Metanephros (tissue), 2 donors: ENCODE results near the gene CLINT1. TPM values are rescaled to one million over a fixed set of nuclear protein-coding genes. Genes with fewer than 3 reads are reported as not detected.

Experiments used
- small RNA-seq: library from RNA; depleted of rRNA; stranded (forward); fragments of <200 nt; gene quantifications from one replicate; pipeline ENCODE3, GENCODE V24; 2014; ENCODE audit warnings: low replicate concordance
- total RNA-seq: library from RNA; depleted of rRNA; stranded (reverse); fragments of >200 nt; gene quantifications from one replicate; pipeline ENCODE4 v1.2.3, GENCODE V29; 2014

CLINT1 gene
- total RNA-seq, result 106 TPM

DNA sequence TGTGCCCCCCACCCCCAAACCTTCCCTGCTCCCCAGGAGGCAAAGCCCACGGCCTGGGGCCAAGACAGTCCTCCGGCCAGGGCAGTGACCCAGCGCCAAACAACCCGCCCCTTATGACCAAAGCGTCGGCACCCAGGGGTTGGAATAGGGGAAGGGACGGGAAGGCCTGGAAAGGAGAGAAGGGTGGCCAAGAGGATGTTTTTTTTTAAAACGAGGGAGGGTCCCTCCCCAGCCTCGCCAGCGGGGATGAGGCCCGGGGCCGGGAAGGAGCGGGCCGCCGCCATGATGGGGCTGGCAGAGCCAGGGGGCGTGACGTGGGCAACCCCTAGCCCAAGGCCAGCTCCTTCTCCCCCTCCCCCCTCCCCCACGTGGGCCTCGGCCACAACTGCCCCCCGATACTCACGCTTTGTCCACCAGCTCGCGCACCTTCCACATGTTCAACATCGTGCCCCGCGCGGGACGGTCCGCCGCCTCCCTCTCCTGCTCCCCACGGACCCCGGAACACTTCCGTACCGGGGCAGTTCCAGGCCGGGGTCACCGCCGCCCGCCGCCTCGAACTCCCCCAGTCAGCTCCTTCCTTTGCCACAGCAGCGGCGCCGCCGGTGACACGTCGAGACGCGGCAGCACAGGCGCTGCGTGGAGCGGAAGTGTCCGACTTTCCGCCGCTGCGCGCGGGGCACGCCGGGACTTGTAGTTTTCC, at the start of gene CLINT1:
Gene CLINT1 (minus strand): TSS at position 619 of the 700 bp plus-strand sequence. CDS start 175 bp downstream, at position 444.

DNA sequence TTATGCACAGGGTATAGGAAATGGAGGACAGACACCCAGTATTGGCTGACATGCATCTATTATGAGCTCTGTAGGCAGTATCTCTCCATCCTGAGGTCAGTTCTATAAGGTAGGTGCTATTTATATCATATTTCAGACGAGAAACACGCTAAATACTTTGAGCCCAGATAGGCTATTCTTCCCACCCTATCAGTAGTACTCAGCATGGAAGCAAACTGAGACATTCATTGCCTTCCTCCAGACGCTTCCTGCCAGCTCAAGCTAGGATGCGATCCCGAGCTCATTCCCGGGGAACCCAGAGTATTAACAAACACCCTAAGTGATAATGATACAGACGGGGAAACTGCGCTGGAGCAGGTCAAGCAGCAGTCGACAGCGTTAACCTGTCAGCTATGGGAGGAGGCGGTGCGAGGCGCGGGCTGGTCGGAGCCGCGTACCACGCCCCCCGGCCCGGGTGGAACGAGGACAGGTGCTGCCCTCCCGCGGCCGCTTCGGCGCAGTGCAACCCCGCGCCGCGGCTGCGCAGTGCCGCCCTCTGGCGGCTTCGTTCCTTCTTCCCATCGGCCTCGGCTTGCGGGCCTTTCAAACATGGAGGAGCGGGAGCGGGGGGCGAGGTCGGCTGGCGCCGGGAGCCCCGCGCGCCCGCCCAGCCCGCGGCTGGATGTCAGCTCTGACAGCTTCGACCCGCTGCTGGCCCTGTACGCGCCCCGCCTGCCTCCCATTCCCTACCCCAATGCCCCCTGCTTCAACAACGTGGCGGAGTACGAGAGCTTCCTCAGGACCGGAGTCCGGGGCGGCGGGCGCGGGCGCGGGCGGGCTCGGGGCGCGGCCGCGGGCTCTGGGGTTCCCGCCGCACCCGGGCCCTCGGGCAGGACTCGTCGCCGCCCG, 115.5 kb downstream of the CLINT1 start, which contains the start of gene LSM11:
Gene LSM11 (plus strand): TSS at position 550 of the 888 bp plus-strand sequence. CDS start 39 bp downstream, at position 589.

Small RNA genes within 50 kb of the gene (small RNA-seq; reads per million reads assigned to genes)
- gene AC026407.1, result not detected
- gene RNU6-260P, result not detected

Other genes starting within 250 kb of the CLINT1 start
- gene SOX30, start 206.7 kb downstream of the CLINT1 start, total RNA-seq, result 0.06 TPM
- gene C5orf52, start 187.6 kb downstream of the CLINT1 start, total RNA-seq, result not detected
- gene THG1L, start 127.7 kb downstream of the CLINT1 start, total RNA-seq, result 10.5 TPM
- 6.9 TPM for gene LSM11, start 115.4 kb downstream of the CLINT1 start, total RNA-seq